NCI-H1930 (cell line): ENCODE data around the gene YIF1B.

ENCODE experiments used
- DNase-seq, 2 experiments: peaks; one replicate each; lab custom pipeline; 2025; lab: John Stamatoyannopoulos, UW

YIF1B gene

GRCh38 chr19:38333245-38333644, 17.5 kb upstream of the YIF1B start:
- DNase-seq = no peak

GRCh38 chr19:38331728-38332127, 16.0 kb upstream of the YIF1B start:
- DNase-seq = no peak

GRCh38 chr19:38329651-38330050, 13.9 kb upstream of the YIF1B start:
- DNase-seq = no peak

GRCh38 chr19:38326591-38326990, 10.8 kb upstream of the YIF1B start:
- DNase-seq = no peak

GRCh38 chr19:38324431-38324830, 8.7 kb upstream of the YIF1B start:
- no peak for DNase-seq

- DNase-seq = no peak
Measured at GRCh38 chr19:38323291-38323690, 7.5 kb upstream of the YIF1B start.

GRCh38 chr19:38321646-38322196, 6.0 kb upstream of the YIF1B start:
- DNase-seq = no peak

- no peak for DNase-seq
Measured at GRCh38 chr19:38320969-38321339, 5.2 kb upstream of the YIF1B start.

GRCh38 chr19:38319421-38320258, 3.9 kb upstream of the YIF1B start, which contains the start of gene KCNK6:
Gene KCNK6, plus strand, starts transcription at chr19:38319845. Its CDS starts 106 bp downstream, at chr19:38319951.
- peak in 1 of 2 experiments; percentile 64 for DNase-seq

GRCh38 chr19:38318660-38319059, 2.9 kb upstream of the YIF1B start:
- DNase-seq = no peak

- no peak for DNase-seq
Measured at GRCh38 chr19:38317104-38317612, 1.4 kb upstream of the YIF1B start.

GRCh38 chr19:38316477-38317067, 825 bp upstream of the YIF1B start:
- no peak for DNase-seq

GRCh38 chr19:38310986-38311385, 4.8 kb downstream of the YIF1B start:
- no peak for DNase-seq

- no peak for DNase-seq
Measured at GRCh38 chr19:38310279-38310670, 5.5 kb downstream of the YIF1B start.

- DNase-seq = no peak
Measured at GRCh38 chr19:38309615-38310278, 6.0 kb downstream of the YIF1B start.

- no peak for DNase-seq
Measured at GRCh38 chr19:38308926-38309614, 6.7 kb downstream of the YIF1B start.

- DNase-seq = no peak
Measured at GRCh38 chr19:38308006-38308766, 7.6 kb downstream of the YIF1B start.

GRCh38 chr19:38307597-38307996, 8.2 kb downstream of the YIF1B start:
- DNase-seq = no peak

- no peak for DNase-seq
Measured at GRCh38 chr19:38307076-38307475, 8.7 kb downstream of the YIF1B start.

GRCh38 chr19:38306236-38306635, 9.5 kb downstream of the YIF1B start:
- no peak for DNase-seq

- DNase-seq = peak in 1 of 2 experiments; percentile 14
Measured at GRCh38 chr19:38304866-38305429, 10.8 kb downstream of the YIF1B start.
